ENCODE data around the gene TPI1.

DNA sequence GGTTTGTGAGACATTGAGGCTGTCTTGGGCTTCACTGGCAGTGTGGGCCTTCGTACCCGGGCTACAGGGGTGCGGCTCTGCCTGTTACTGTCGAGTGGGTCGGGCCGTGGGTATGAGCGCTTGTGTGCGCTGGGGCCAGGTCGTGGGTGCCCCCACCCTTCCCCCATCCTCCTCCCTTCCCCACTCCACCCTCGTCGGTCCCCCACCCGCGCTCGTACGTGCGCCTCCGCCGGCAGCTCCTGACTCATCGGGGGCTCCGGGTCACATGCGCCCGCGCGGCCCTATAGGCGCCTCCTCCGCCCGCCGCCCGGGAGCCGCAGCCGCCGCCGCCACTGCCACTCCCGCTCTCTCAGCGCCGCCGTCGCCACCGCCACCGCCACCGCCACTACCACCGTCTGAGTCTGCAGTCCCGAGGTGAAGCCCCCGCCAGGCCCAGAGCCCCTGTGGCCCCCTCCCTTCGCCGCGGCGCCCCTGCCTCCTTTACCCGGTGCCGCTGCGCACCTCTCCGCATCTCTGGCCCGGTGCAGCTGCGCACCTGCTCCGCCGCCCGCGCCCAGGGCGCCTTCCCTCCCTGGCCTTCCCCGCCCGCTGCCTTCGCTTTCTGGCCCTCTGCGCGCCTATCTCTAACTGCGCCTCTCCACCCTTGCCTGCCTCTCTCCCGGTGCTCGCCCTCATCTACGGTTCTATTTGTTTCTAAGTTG, 47.1 kb downstream of the TPI1 start, which contains the start of gene ENO2:
- TF ChIP-seq, protein P1, sequence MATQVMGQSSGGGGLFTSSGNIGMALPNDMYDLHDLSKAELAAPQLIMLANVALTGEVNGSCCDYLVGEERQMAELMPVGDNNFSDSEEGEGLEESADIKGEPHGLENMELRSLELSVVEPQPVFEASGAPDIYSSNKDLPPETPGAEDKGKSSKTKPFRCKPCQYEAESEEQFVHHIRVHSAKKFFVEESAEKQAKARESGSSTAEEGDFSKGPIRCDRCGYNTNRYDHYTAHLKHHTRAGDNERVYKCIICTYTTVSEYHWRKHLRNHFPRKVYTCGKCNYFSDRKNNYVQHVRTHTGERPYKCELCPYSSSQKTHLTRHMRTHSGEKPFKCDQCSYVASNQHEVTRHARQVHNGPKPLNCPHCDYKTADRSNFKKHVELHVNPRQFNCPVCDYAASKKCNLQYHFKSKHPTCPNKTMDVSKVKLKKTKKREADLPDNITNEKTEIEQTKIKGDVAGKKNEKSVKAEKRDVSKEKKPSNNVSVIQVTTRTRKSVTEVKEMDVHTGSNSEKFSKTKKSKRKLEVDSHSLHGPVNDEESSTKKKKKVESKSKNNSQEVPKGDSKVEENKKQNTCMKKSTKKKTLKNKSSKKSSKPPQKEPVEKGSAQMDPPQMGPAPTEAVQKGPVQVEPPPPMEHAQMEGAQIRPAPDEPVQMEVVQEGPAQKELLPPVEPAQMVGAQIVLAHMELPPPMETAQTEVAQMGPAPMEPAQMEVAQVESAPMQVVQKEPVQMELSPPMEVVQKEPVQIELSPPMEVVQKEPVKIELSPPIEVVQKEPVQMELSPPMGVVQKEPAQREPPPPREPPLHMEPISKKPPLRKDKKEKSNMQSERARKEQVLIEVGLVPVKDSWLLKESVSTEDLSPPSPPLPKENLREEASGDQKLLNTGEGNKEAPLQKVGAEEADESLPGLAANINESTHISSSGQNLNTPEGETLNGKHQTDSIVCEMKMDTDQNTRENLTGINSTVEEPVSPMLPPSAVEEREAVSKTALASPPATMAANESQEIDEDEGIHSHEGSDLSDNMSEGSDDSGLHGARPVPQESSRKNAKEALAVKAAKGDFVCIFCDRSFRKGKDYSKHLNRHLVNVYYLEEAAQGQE (IDR thresholded peaks at IDR 0.05) = no peak
- TF ChIP-seq, protein P2, sequence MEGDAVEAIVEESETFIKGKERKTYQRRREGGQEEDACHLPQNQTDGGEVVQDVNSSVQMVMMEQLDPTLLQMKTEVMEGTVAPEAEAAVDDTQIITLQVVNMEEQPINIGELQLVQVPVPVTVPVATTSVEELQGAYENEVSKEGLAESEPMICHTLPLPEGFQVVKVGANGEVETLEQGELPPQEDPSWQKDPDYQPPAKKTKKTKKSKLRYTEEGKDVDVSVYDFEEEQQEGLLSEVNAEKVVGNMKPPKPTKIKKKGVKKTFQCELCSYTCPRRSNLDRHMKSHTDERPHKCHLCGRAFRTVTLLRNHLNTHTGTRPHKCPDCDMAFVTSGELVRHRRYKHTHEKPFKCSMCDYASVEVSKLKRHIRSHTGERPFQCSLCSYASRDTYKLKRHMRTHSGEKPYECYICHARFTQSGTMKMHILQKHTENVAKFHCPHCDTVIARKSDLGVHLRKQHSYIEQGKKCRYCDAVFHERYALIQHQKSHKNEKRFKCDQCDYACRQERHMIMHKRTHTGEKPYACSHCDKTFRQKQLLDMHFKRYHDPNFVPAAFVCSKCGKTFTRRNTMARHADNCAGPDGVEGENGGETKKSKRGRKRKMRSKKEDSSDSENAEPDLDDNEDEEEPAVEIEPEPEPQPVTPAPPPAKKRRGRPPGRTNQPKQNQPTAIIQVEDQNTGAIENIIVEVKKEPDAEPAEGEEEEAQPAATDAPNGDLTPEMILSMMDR (IDR thresholded peaks at IDR 0.05; ENCODE audit: low read depth, low read length, missing input control) = no peak
- TF ChIP-seq EGR1 (IDR thresholded peaks at IDR 0.05; ENCODE audit: low read depth in 2 of 2) (no peak), JUND (IDR thresholded peaks at IDR 0.05) (no peak)

Measured in liver (tissue), 3 donors.